PC-9 (cell line): Measurements from ENCODE around the gene C10orf67. TPM values are rescaled to one million over a fixed set of nuclear protein-coding genes. Genes with fewer than 3 reads are reported as not detected.

Experiments
- BruUV-seq: library from RNA; stranded (reverse); fragments of 400-500 nt; replicated peaks from 2 replicates; lab custom pipeline; 2021; lab: Mats Ljungman, UMichigan
- CTCF ChIA-PET: fragments of 300-600 bp; sonication (Branson Sonifier 250); formaldehyde crosslinking; loops from one replicate; lab custom pipeline; 2022; ENCODE audit warnings: antibody characterized with exemption; lab: Charles Lee
- POLR2A ChIA-PET: fragments of 300-600 bp; sonication (Branson Sonifier 250); formaldehyde crosslinking; loops from one replicate; lab custom pipeline; 2022; ENCODE audit warnings: antibody characterized with exemption; ENCODE audit not compliant: unreplicated experiment; lab: Charles Lee
- DNase-seq, 2 experiments: peaks; one replicate each; pipeline versions ENCODE4 v3.0.0 to v3.0.0-alpha.2; 2015 to 2022; ENCODE audit warnings: mixed read lengths in 1 of 2
- H2AFZ ChIP-seq: fragments of 200-600 bp; sonication (generic); 2 replicates; pipeline ENCODE4 v1.8.1; 2017; ENCODE audit warnings: antibody characterized with exemption
- H3F3A ChIP-seq: fragments of 200-600 bp; sonication (generic); 2 replicates; pipeline ENCODE4 v1.8.1; 2017; ENCODE audit warnings: antibody characterized with exemption, mild to moderate bottlenecking, low read depth; ENCODE audit not compliant: insufficient read depth
- H3K27ac ChIP-seq: fragments of 200-600 bp; sonication (generic); 2 replicates; pipeline ENCODE4 v1.6.1; 2016; ENCODE audit warnings: mixed run types
- H3K27me3 ChIP-seq: fragments of 200-600 bp; sonication (generic); 2 replicates; pipeline ENCODE4 v1.6.1; 2016; ENCODE audit warnings: low read depth, mixed run types; ENCODE audit not compliant: insufficient read depth
- H3K36me3 ChIP-seq: fragments of 200-600 bp; sonication (generic); 2 replicates; pipeline ENCODE4 v1.6.1; 2016; ENCODE audit warnings: low read depth, mixed run types
- H3K4me1 ChIP-seq: fragments of 200-600 bp; sonication (generic); replicated peaks from 2 replicates; pipeline ENCODE4 v1.6.1; 2016; ENCODE audit warnings: mixed run types; ENCODE audit not compliant: insufficient read depth
- H3K4me2 ChIP-seq: fragments of 200-600 bp; sonication (generic); 2 replicates; pipeline ENCODE4 v1.6.1; 2017; ENCODE audit warnings: mixed run types
- H3K4me3 ChIP-seq: fragments of 200-600 bp; sonication (generic); 2 replicates; pipeline ENCODE4 v1.6.1; 2016; ENCODE audit warnings: mixed run types
- H3K79me2 ChIP-seq: fragments of 200-600 bp; sonication (generic); 2 replicates; pipeline ENCODE4 v1.6.1; 2017; ENCODE audit warnings: low read depth, mixed run types
- H3K9me2 ChIP-seq: fragments of 200-600 bp; sonication (generic); 2 replicates; pipeline ENCODE4 v1.8.1; 2017; ENCODE audit warnings: mild to moderate bottlenecking; ENCODE audit not compliant: insufficient read depth
- H3K9me3 ChIP-seq: fragments of 200-600 bp; sonication (generic); 2 replicates; pipeline ENCODE4 v1.8.1; 2016; ENCODE audit warnings: low read depth; ENCODE audit not compliant: insufficient read depth
- H4K20me1 ChIP-seq: fragments of 200-600 bp; sonication (generic); 2 replicates; pipeline ENCODE4 v1.8.1; 2017; ENCODE audit not compliant: insufficient read depth
- EZH2 ChIP-seq: fragments of 200-600 bp; sonication (generic); IDR thresholded peaks from 2 replicates; pipeline ENCODE4 v1.8.0; 2017; ENCODE audit warnings: antibody characterized with exemption, low read depth
- intact Hi-C: fragments of 100-400 bp; cut with micrococcal nuclease; formaldehyde crosslinking; loops from one replicate; pipeline ENCODE4 v1.10.0; 2022; ENCODE audit not compliant: unreplicated experiment
- total RNA-seq: library from RNA; stranded (reverse); gene quantifications from 2 replicates; pipeline ENCODE4 v1.2.3, GENCODE V29; 2021
- TF ChIP-seq, protein P1 (sequence below): fragments of 200-600 bp; sonication (generic); conservative IDR thresholded peaks from 2 replicates; pipeline ENCODE4 v1.6.1; 2017; ENCODE audit warnings: mixed run types, antibody characterized with exemption, mild to moderate bottlenecking, moderate library complexity

The C10orf67 gene
- total RNA-seq, 1 experiment from 2014 or later, result 1.2 TPM

GRCh38 chr10:23193435-23194074 is 151.0 kb downstream of the C10orf67 start:
- POLR2A ChIA-PET, result no interaction called here
- DNase-seq, result no peak
- intact Hi-C loops, result no loop called here
- Histone ChIP-seq H2AFZ (no peak overlapping the region), H3K9me2 (no peaks in the 10 kb centered on the region), H3F3A (no peaks in the 10 kb centered on the region), H3K4me3 (no peak overlapping the region), H3K4me2 (no peak overlapping the region), H3K36me3 (no peaks in the 10 kb centered on the region), H3K27me3 (no peaks in the 10 kb centered on the region; the same call in 1 of the 2 replicates), H3K79me2 (no peaks in the 10 kb centered on the region), H3K9me3 (no peaks in the 10 kb centered on the region), H3K4me1 (no peaks in the 10 kb centered on the region), H3K27ac (no peak overlapping the region), H4K20me1 (no peaks in the 10 kb centered on the region)
- CTCF ChIA-PET, result no interaction called here
- TF ChIP-seq, protein P1, sequence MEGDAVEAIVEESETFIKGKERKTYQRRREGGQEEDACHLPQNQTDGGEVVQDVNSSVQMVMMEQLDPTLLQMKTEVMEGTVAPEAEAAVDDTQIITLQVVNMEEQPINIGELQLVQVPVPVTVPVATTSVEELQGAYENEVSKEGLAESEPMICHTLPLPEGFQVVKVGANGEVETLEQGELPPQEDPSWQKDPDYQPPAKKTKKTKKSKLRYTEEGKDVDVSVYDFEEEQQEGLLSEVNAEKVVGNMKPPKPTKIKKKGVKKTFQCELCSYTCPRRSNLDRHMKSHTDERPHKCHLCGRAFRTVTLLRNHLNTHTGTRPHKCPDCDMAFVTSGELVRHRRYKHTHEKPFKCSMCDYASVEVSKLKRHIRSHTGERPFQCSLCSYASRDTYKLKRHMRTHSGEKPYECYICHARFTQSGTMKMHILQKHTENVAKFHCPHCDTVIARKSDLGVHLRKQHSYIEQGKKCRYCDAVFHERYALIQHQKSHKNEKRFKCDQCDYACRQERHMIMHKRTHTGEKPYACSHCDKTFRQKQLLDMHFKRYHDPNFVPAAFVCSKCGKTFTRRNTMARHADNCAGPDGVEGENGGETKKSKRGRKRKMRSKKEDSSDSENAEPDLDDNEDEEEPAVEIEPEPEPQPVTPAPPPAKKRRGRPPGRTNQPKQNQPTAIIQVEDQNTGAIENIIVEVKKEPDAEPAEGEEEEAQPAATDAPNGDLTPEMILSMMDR, result no peak
- TF ChIP-seq EZH2, result no peak
- BruUV-seq, result no TSS peak

DNA sequence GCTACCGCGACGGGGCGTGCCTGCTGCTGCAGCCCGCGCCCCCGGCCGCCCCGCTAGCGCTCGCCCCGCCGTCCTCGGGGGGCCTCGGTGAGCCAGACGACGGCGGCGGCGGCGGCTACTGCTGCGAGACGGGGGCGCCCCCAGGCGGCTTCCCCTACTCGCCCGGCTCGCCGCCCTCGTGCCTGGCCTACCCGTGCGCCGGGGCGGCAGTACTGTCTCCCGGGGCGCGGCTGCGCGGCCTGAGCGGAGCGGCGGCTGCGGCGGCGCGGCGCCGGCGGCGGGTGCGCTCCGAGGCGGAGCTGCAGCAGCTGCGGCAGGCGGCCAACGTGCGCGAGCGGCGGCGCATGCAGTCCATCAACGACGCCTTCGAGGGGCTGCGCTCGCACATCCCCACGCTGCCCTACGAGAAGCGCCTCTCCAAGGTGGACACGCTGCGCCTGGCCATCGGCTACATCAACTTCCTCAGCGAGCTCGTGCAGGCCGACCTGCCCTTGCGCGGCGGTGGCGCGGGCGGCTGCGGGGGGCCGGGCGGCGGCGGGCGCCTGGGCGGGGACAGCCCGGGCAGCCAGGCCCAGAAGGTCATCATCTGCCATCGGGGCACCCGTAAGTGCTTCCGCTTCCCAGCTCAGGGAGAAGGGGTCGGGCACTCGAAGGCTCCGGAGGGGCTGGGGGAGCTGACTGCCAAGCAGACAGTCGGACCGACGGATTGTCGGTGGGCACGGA is 151.7 kb downstream of the C10orf67 start:
- H3K36me3 ChIP-seq, result no peaks in the 10 kb centered on the region
- no peaks in the 10 kb centered on the region for H3K79me2 ChIP-seq
- H3K9me3 ChIP-seq, result no peaks in the 10 kb centered on the region
- ChIA-PET CTCF (no interaction called here), POLR2A (no interaction called here)
- no peak for TF ChIP-seq EZH2
- TF ChIP-seq, protein P1, result no peak
- H3K9me2 ChIP-seq, result no peaks in the 10 kb centered on the region
- no peaks in the 10 kb centered on the region for H3F3A ChIP-seq
- no peaks in the 10 kb centered on the region; the same call in 1 of the 2 replicates for H3K27me3 ChIP-seq
- H2AFZ ChIP-seq, result no peak overlapping the region
- intact Hi-C loops, result no loop called here
- no TSS peak for BruUV-seq
- no peaks in the 10 kb centered on the region for H3K4me1 ChIP-seq
- H4K20me1 ChIP-seq, result no peaks in the 10 kb centered on the region
- no peak for DNase-seq
- H3K4me2 ChIP-seq, result no peak overlapping the region
- no peak overlapping the region for H3K4me3 ChIP-seq
- H3K27ac ChIP-seq, result no peak overlapping the region

GRCh38 chr10:23191764-23192711 is 152.6 kb downstream of the C10orf67 start, which contains the start of gene PTF1A:
PTF1A (plus strand) TSS chr10:23192312; CDS start chr10:23192531, 219 bp downstream.
- H3K36me3 ChIP-seq, result no peaks in the 10 kb centered on the region
- H4K20me1 ChIP-seq, result no peaks in the 10 kb centered on the region
- H3K4me1 ChIP-seq, result no peaks in the 10 kb centered on the region
- ChIA-PET CTCF (no interaction called here), POLR2A (no interaction called here)
- no peak within 1 kb of the TSS for H3K27ac ChIP-seq
- intact Hi-C loops, result no loop called here
- BruUV-seq, result no TSS peak
- H3K4me3 ChIP-seq, result no peak within 1 kb of the TSS
- H3K9me3 ChIP-seq, result no peaks in the 10 kb centered on the region
- H2AFZ ChIP-seq, result no peak within 1 kb of the TSS
- H3K9me2 ChIP-seq, result no peaks in the 10 kb centered on the region
- DNase-seq, result no peak
- H3K4me2 ChIP-seq, result no peak within 1 kb of the TSS
- no peaks in the 10 kb centered on the region for H3K79me2 ChIP-seq
- H3F3A ChIP-seq, result no peaks in the 10 kb centered on the region
- TF ChIP-seq, protein P1, result no peak
- TF ChIP-seq EZH2, result no peak
- no peaks in the 10 kb centered on the region for H3K27me3 ChIP-seq
